Activated T-cell treated with anti-CD3 and anti-CD28 coated beads for 48 hours (primary cell): ENCODE data around the gene FGF10.

Source experiments
- DNase-seq: peaks from one replicate; pipeline ENCODE4 v3.0.0-alpha.2; 2020; ENCODE audit warnings: low read depth

The FGF10 gene

DNA sequence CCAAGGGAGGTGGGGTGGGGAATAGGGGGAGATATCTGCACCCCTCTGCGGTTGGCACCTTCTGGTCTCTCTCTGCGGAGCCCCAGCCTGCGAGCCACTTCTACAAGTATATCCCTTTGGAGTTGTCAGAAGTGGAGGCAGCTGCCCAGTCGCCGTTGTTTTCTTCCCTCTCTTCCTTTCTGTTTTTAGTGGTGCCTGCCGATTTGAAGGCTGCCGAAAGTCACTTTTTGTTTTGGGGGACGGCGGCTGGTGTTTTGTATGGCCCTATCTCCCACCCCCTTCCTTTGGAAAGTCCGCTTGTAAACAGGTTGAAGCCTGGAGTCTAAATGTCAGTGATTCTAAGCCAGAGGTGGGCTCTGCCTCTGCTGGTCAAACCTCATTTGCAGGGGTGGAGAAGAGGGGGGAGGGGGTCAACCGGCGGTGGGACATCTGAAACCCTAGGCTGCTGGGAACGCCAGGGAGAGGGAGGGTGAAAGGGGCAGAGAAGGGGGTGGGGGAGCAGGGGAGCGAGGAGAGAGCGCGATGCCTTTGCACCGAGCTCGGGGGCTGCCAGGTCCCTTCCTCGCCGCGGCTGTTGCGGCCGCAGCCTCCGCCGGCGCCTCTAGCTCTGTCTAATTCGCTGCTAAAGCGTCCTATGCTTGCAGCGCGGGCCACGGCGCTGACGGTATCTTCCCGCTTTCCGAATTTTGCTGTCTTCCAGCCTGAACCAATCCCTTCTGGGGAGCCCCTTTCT, at the start of gene FGF10:
TSS of gene FGF10 (minus strand) at position 331 of the 733 bp plus-strand sequence. CDS start 738 bp downstream, outside the sequence.
- DNase-seq: no peak

DNA sequence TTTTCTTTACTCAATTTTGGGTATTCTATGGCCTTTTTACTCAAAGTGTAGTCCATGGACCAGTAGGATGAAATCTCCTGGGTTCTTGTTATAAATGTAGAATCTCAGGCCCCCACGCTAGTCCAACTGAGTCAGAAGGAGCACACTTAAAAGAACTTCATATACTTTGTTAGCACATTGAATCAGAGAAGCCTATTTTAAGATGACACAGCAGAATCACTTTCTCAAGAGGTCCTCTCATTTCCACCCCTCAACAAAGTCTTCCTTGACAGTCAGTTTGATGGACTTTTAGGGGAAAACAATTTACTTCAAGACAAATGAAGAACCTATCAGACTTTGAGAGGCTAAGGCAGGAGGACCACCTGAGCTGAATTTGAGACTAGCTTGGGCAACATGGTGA, 37.7 kb upstream of the FGF10 start:
- DNase-seq: no peak

DNA sequence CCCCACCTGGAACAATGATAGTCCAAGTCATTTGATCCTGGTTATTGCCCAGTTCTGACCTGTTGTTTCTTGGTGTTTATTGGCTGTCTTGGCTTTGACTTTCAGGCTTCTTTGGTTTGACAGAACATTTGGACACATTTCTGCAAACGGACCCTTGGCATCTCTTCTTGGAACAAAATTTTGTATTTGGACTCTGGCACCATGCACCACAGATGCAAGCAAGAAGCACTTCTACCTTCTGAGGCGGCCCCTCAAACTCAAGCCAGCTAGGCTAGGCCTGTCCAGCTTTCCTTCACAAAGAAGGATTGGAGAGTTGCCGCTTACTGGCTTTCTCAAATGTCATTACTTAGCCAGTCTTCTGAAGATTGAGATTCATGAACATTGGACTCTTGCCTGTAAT, 23.1 kb upstream of the FGF10 start:
- DNase-seq: no peak

DNA sequence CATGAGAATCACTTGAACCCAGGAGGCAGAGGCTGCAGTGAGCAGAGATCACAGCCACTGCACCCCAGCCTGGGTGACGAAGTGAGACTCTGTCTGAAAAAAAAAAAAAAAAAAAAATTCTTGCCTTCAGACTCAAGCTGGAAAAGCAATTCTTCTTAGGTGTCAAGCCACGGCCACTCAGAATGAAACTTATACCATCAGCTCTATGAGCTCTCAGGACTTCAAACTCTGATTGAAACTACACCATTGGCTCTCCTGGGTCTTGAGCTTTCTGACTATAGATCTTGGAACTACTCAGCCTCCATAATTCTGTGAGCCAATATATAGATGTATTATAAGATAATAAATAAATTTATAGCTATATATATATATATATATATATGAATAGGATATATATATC, 12.9 kb upstream of the FGF10 start:
- no peak for DNase-seq

DNA sequence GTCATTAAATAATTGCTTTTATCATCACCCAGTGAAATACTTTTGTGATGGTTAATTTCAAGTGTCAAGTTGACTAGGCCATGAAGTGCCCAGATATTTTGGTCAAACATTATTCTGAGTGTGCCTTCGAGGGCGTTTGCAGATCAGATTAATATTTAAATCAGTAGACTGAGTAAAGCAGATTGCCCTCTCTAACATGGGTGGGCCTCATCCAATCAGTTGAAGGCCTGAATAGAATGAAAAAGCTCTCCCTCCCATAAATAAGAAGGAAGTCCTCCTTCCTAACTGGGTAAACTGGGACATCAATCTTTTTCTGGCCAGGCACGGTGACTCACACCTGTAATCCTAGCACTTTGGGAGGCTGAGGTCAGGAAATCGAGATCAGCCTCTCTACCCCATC, 12.4 kb upstream of the FGF10 start:
- DNase-seq: no peak

DNA sequence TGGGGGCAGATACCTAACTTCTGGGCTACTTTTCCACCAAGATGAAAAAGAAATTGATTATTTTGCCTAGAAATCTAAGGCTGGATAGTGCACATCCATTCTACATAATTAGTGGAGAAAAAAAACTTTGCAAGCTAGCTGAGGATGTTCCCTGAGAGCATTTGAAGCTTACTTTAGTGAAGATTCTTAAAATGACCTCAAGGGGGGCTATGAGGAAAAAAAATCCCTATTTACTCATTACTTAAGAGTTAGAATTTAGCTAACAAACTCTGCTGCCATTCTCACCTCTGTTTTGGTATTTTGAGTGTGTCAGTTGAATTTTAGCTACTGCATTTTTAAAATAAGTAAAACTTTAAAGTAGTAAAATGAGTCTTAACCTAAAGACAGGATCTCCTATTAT, 9.2 kb upstream of the FGF10 start:
- DNase-seq: no peak

DNA sequence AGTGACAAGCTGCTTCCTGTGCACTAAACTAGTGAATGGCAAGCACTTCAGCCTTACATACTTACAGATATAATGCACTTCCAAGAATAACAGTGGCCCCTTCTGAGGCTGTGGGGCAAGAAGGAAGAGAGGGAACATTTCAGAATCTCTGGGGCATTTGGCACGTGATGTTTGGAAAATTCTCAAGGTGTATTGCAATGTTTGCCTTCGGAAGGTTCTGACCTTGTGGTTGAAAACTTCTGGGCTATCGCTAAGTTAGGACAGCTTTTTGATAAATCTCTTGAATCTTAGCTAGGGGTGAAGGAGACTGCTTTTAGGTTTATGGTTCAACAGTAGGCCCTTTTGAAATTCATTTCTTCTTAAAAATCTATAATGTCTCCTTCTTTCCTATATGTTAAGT, 7.1 kb upstream of the FGF10 start:
- DNase-seq: no peak

DNA sequence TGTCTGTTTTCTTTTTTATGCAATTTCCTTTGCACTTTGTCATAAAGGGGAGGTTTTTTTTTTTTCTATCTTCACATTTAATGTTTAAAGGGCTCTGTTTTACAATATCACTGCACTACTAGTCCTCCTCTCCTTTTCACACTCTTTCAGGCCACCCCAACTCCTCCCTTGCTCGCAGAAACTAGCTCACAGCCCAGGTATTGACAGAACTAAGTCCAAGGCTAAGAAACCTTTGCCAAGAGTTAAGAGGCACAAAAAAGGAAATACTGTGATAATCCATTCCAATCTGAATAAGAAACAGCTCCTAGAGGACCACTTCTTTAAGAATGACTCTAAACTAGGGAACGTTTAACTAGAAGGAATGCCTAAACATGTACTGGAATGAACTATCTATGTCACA, 1.1 kb upstream of the FGF10 start:
- DNase-seq: no peak

DNA sequence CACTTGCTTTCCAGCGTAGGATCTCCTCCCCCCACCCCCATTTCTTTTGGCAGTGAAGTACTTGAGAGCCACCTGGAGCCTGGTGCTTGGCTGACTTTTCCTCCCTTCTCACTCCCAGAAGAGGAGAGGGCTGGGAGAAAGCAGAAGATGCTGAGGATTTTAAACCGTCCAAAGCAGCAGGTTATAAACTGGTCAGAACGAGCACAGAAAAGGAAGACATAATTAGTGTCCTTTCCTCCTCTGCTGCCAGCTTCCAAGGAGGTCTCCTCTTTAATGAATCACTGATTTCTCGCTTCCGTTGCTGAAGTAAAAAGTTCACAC, 563 bp upstream of the FGF10 start:
- no peak for DNase-seq

DNA sequence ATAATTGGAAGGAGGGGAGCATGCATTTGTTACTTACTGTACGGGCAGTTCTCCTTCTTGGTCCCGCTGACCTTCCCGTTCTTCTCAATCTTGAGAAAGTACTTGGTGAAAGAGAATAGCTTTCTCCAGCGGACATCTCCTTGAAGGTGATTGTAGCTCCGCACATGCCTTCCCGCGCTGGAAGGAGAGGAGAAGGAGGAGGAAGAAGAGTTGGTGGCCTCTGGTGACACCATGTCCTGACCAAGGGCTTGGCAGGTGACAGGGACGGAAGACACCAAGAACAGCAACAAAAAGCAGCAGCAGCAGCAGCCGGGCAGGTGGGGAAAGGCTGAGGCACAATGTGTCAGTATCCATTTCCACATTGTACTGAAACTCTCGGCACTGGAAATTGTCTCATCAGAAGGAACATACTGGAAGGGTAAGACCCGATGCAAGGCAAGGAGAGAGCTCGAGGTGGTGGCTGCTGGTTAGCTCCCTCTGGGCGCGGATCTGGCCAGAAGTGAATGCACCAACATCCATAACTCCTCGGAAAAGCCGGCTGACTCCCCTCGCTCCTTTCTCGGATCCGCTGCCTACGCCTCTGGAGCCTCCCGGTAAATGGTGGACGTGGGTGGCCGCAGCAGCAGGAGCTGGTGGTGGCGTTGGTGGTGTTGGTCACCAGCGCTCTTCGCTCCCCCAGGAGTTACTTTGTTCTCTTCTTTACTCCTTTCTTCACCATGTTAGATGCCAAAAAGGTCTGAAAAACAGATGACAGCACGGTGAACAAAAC, 715 bp downstream of the FGF10 start:
- no peak for DNase-seq

DNA sequence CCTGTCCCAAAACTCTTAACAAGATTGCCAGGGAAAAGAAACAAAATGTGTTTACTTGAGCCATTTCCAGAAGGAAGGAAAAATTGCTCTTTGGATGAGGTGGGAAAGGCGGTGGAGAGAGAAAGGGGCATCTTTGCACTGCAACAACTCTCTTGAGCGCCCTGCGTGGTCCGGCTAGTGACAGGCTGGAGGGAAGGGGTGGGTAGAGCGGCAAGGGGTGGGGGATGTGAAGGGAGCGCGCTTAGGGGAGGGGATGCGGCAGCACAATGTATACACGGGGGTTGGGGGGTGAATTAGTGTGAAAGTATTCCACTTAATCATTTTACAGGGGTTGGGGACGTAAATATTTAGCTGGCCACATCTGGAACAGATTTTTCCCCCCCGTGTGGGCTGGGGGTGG, 1.3 kb downstream of the FGF10 start:
- DNase-seq: no peak

DNA sequence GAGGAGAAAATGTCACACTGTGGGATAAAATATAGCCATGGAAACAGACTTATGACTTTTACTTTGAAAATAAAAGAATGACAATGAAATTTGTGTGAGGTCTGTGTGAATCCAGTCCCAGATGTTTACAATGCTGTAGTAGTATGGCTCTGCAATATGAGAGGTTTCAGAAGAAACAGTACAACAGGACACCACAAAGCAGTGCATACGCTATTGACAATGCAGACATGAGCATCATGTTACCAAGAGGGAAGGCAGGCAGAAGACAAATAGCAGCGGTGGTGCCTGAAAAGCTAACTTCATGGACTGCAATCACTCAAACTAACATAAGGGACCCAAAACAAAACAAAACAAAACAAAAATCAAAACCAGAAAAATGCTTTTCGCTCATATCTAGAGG, 1.8 kb downstream of the FGF10 start:
- no peak for DNase-seq

DNA sequence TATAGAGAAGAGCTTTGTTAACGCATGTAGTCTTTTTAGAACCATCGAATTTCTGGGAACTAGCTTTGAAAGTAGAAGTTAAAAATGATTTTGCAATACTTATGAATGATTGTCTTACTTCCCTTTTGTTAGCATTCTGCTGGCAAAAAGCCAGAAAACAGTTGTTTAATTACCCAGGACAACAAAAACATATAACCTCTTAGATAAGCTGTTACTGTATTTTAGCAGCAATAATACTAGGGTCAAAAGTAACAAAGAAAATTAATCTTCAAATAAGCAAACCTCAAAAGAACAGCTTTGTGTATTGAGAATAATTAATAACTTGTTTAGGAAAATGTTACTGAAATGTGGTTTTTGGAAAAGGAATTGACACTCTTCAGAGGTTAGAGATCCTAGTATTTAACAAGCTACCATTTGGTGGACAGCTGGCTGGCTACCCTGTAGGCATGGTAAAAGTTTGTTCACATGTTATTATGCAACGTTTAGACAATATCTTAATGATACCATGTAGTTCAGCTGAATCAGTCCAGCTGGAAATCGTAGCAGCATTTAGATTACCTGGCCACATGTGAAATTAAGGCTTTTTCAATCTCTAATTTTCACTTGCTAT, 3.8 kb downstream of the FGF10 start:
- no peak for DNase-seq

DNA sequence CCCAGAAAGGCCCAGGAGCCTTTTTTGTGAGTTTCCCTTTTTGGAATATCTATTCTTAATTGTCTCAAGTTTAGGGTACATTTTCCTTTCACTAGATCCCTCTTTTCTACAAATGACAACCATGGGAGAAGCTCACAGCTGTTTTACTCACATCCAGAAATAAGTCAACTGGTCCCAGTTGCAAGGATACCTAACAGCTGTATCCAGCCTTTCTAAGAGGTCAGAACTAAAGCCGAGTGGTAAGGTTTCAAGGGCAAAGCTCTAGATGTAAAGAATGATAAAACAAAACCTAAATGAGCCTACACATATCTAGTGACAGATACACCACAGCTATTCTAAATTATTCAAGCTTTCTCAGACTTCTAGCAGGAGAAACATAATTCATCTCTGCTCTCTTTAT, 4.4 kb downstream of the FGF10 start:
- DNase-seq: no peak

DNA sequence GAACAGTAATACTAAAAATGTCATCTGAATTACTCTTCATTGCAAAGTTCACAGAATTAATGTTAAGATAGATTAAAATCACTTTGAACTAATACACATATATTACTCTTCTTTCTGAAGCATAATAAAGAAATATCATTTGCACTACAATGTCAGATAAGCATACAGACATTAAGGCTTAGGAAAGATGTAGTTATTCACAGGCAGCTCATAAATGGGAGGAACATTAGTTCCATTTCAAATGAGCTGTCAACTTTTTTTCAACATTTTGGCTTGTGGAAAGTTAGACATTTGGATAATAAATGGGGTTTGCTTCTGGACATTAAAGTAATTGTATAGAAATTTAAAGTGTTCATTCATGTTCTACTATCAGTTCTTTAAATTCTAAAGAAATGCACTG, 6.3 kb downstream of the FGF10 start:
- DNase-seq: no peak

DNA sequence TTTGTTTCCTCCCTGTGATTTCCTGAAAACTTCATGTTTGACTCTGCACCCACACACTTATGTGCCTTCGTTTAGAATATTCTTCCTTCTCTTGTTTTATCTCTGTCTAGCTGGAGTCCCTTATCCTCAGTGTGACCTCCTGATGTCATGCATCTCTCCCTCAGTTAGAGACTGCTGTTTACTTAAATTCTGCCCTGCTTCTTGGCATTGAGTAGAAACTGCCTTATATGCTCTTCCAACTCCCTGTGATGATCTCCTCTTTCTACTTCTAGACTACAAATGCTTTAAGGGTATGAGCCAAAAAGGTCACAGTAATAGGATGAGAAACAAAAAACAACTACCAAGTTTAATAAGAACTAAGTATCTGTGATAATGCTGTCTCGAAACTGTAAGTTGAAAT, 12.2 kb downstream of the FGF10 start:
- no peak for DNase-seq

DNA sequence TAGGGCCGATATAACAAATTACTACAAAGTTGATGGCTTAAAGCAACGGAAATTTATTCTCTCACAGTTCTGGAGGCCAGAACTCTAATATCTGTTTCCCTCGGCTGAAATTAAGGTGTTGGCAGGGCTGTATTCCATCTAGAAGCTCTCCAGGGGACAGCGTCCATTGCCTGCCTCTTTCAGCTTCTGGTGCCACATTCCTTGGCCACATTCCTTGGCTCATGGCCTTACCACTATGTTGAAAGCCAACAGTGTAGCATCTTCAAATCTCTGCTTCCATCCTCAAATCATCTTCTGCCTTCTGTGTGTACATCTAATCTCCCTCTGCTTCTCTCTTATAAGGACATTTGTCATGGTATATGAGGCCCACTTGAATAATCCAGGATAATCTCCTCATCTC, 17.2 kb downstream of the FGF10 start:
- DNase-seq: no peak

DNA sequence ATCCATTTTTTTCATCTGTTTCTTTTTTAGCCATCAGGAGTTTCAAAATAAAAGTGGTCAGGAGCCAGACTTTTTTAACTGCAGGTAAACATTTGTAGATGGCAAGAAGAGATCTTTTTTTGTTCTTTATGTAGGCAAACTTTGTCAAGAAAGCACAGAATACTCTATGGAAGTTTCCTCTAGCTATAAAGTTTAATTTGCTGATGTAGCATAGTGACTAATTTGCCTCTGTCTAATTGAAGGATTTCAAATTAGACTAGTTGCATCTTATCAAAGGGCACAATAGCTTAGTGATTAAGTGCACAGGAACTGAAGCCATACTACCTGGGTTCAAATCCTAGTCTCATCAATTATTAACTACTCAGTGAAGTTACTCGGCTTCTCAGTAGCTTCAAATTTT, 22.0 kb downstream of the FGF10 start:
- no peak for DNase-seq

DNA sequence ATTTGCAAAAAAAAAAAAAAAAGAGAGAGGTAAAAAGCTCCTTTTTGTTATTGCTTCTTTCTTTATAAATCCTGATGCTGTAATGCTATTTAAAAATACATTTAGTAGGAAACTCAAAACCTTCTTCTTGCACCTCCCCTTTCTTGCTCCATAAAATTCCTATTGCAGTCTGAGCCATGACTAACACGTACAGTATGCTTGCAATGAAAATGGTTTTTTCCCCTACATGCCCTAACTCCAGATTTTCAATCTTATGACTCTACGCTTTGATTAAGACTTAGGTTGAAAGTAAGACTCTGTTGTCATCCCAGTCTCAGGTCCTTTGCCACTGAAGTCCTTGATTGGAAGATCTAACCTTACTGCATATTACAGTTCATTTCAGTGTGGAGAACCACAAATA, 23.9 kb downstream of the FGF10 start:
- no peak for DNase-seq

DNA sequence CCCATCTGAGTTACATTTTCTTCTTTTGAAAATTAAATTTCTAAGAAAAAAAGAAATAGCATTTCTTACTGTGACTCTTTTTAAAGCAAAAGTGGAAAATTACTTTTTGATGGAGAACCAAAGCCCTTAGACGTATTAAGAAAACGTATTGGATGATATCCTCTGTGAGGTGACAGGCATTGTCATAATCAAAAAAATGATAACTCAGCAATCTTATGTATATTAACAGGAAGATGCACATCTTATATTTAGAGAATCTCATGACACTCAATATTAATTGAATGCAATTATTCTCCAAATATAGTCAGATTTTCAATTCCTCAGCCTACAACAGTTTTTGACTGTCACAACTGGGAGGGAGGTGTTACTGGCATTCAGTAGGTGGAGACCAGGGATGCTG, 25.1 kb downstream of the FGF10 start:
- no peak for DNase-seq

DNA sequence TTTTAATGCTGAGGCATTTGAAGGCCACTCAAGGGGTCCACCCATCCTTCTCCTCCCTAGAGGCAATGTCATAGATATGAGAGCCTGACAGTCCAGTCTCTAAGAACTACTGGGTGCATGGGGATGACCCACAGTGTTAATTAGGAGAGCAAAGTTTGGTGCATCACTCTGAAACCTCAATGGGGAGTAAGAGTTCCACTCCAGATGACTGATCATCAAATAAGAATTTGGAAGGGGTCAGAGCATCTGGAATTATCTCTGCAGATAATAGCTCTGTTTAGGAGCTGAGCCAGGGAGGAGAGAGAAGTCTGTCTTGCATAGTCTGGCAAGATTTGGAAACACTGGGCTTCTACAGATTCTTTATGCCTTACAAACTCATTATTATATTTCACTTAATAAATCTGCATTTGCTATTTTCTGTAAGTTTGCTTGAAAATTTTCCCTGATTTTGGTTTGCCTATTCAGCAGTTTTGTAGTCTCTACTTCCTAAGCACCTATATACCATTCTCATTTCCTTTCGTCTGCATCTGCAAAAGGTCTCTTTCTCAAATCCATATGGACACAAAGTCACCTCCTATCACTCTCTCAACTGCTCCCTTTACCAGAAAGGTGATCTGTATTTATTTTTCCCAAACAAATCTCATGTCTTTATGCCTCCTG, 27.7 kb downstream of the FGF10 start:
- DNase-seq: no peak

DNA sequence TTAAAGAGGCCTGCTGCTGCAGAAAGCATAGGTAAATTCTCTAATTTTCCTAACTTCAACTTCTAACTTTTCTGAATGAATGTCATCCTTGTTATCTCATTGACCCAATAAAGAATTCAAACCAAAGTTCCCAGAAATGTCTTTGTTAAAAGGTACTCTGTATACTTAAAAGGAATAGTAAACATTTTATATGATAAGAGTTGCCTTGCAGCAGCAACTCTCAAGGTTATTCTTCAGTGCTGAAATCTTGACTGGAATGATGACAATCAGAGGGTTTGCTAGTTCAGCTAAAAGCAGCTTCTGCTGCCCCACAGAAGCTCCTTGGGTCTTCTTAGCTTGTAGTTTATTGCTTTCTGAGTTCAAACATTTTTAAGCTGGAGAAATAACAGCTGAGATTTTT, 28.3 kb downstream of the FGF10 start:
- DNase-seq: no peak

DNA sequence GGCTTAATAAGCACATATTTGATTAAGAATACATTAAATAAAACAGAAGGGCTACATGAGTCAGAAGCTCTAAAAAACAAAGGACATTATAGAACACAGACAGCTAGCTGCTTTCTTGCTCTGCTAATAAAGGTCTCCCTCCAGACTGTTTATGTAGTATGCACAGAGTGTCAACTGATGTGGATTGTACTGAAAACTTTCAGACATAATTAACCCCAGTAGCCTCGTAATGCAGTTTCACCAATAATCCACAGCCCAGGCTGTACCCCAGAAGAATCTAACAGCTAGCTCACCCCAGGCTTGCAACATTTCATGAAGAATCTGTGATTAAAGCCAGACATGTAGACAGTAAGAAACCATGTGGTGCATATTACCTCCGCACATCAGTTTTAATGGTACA, 30.8 kb downstream of the FGF10 start:
- DNase-seq: no peak
